ENCODE measurements around the gene ADAM33. TPM values are rescaled to one million over a fixed set of nuclear protein-coding genes. Genes with fewer than 3 reads are reported as not detected.

ADAM33 gene
- total and polyA plus RNA-seq, 2 donors (not counting 1 experiment from before 2014, with no cell fraction given): not detected

DNA sequence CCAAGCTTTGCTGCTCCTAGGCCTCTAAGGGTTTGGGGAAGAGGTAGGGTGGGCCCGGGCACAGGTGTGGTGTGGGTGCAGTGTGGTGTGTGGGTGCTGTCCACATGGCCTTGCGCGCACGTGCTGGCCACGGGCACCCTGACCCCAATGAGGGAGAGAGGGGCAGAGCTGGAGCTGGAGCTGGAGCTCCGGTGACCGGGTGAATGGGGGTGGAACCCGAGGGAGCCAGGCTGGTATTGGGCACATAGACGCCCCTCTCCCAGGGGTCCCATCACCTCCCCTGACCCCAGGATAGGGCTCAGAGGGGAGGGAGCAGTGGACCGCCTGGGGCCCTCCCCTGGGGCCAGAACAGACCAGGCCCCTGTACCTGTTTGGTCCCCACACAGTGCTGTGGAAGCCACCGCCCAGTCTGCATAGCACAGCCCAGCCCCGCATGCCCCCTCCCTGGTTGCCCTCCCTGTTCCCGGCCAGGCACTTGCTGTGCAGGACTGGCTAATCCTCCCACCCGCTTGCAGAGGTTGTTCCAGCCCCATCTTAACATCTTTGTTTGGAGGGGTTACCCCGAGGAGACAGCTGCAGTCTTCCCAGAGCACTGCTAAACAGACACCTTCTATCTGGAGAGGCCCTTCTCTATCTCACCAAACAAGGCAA is 984 bp downstream of the ADAM33 start:
- Mint-ChIP-seq H3K4me3 (no peak overlapping the region), H3K27me3 (peaks cover 53% of the 10 kb centered on the region), H3K9me3 (ENCODE audit: insufficient read depth) (no peaks in the 10 kb centered on the region), H3K27ac (no peak overlapping the region), H3K4me1 (peaks cover 4% of the 10 kb centered on the region)
- no peak overlapping the region for H3K4me3 ChIP-seq (ENCODE audit: control extremely low read depth in 1 of 5, extremely low read depth in 1 of 5, insufficient read depth in 1 of 5, low read depth in 2 of 5, low read length in 4 of 5)
- H3K79me2 ChIP-seq (ENCODE audit: control insufficient read depth, insufficient read depth, low read length): no peaks in the 10 kb centered on the region
- no peak for DNase-seq
- no peak overlapping the region for H2AFZ ChIP-seq (ENCODE audit: insufficient read depth, low read depth, low read length, poor library complexity, severe bottlenecking)
- TF ChIP-seq, protein P1, sequence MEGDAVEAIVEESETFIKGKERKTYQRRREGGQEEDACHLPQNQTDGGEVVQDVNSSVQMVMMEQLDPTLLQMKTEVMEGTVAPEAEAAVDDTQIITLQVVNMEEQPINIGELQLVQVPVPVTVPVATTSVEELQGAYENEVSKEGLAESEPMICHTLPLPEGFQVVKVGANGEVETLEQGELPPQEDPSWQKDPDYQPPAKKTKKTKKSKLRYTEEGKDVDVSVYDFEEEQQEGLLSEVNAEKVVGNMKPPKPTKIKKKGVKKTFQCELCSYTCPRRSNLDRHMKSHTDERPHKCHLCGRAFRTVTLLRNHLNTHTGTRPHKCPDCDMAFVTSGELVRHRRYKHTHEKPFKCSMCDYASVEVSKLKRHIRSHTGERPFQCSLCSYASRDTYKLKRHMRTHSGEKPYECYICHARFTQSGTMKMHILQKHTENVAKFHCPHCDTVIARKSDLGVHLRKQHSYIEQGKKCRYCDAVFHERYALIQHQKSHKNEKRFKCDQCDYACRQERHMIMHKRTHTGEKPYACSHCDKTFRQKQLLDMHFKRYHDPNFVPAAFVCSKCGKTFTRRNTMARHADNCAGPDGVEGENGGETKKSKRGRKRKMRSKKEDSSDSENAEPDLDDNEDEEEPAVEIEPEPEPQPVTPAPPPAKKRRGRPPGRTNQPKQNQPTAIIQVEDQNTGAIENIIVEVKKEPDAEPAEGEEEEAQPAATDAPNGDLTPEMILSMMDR (IDR thresholded peaks at IDR 0.05): no peak
- TF ChIP-seq EZH2 (IDR thresholded peaks at IDR 0.05; ENCODE audit: borderline replicate concordance, insufficient read depth, low read depth, low read length, poor library complexity, severe bottlenecking): no peak
- POLR2A ChIA-PET: no interaction called here
- ATAC-seq (ENCODE audit: low read depth): no peak
- H3K27me3 ChIP-seq (replicated peaks in 1 of 4; ENCODE audit: control extremely low read depth in 1 of 4, control insufficient read depth in 3 of 4, insufficient read depth in 4 of 4, low read length in 3 of 4): peaks cover 0 to 43% (median 3%) of the 10 kb centered on the region in 4 experiments
- peaks cover 0 to 7% of the 10 kb centered on the region in 2 donors for H3K4me1 ChIP-seq (ENCODE audit: control insufficient read depth in 2 of 2, insufficient read depth in 2 of 2, low read length in 2 of 2)
- no peak overlapping the region for H3K4me2 ChIP-seq (replicated peaks; ENCODE audit: low read depth, low read length, poor library complexity, severe bottlenecking)
- H3K36me3 ChIP-seq (replicated peaks in 1 of 2; ENCODE audit: control extremely low read depth in 1 of 2, control insufficient read depth in 1 of 2, extremely low read depth in 1 of 2, insufficient read depth in 2 of 2, low read length in 1 of 2): no peaks in the 10 kb centered on the region
- H3K9me3 ChIP-seq (ENCODE audit: control extremely low read depth in 1 of 3, control insufficient read depth in 2 of 3, insufficient read depth in 1 of 3, low read length in 2 of 3): no peaks in the 10 kb centered on the region
- no peaks in the 10 kb centered on the region for H4K20me1 ChIP-seq (ENCODE audit: control insufficient read depth, insufficient read depth, low read length, poor library complexity, severe bottlenecking)
- H3K9ac ChIP-seq (ENCODE audit: low read length): no peak overlapping the region
- CTCF ChIA-PET: no interaction called here
- H3K27ac ChIP-seq (ENCODE audit: low read length in 2 of 2): no peak overlapping the region
- intact Hi-C loops (cut with micrococcal nuclease): no loop called here
- 74% methylated on average over 15 of the region's 15 CpGs for WGBS (ENCODE audit: insufficient coverage)

Data from B cell (primary cell).